ENCODE results near the gene MAP2K3.

GRCh38 chr17:21287703-21288449 is 3.4 kb downstream of the MAP2K3 start:
- no peak for TF ChIP-seq CTCF (IDR thresholded peaks at IDR 0.05)
- TF ChIP-seq POLR2A (IDR thresholded peaks at IDR 0.05), result no peak
